ENCODE data around the gene ME2.

- TF ChIP-seq ZBTB11 (CRISPR knock-in tag; IDR thresholded peaks at IDR 0.05) (no peak), ZBTB9 (CRISPR knock-in tag; IDR thresholded peaks at IDR 0.05) (no peak), CHCHD3 (CRISPR knock-in tag; IDR thresholded peaks at IDR 0.05) (no peak), BRCA1 (IDR thresholded peaks at IDR 0.05) (no peak), BRCA1 (CRISPR knock-in tag; IDR thresholded peaks at IDR 0.05) (no peak)
Measured at GRCh38 chr18:50848991-50849390, 29.9 kb upstream of the ME2 start.

Data from K562 (cell line).